Neural crest cell (in vitro differentiated cells): ENCODE results near the gene WDR19. TPM values are rescaled to one million over a fixed set of nuclear protein-coding genes. Genes with fewer than 3 reads are reported as not detected.

Experiments
- DNase-seq: peaks from one replicate; pipeline ENCODE4 v3.0.0; 2021; ENCODE audit warnings: low read depth, mixed read lengths, low spot score
- H3K27ac Mint-ChIP-seq: one replicate; pipeline ENCODE4 v1.8.0; 2021; ENCODE audit warnings: mild to moderate bottlenecking, mixed read lengths; ENCODE audit not compliant: unreplicated experiment
- H3K27me3 Mint-ChIP-seq: 2 replicates; pipeline ENCODE4 v1.8.0; 2021; ENCODE audit warnings: low read depth, mild to moderate bottlenecking, mixed read lengths
- H3K36me3 Mint-ChIP-seq: 2 replicates; pipeline ENCODE4 v1.8.0; 2021; ENCODE audit warnings: low read depth, mild to moderate bottlenecking, mixed read lengths
- H3K4me1 Mint-ChIP-seq: 2 replicates; pipeline ENCODE4 v1.8.0; 2021; ENCODE audit warnings: mixed read lengths
- H3K4me3 Mint-ChIP-seq: one replicate; pipeline ENCODE4 v1.8.0; 2021; ENCODE audit warnings: mild to moderate bottlenecking, mixed read lengths
- H3K9me3 Mint-ChIP-seq: 2 replicates; pipeline ENCODE4 v1.8.0; 2021; ENCODE audit warnings: mixed read lengths
- CTCF ChIP-seq: fragments of 200-600 bp; sonication (generic); conservative IDR thresholded peaks from 2 replicates; pipeline ENCODE4 v1.5.0; 2021; ENCODE audit warnings: antibody characterized with exemption, mild to moderate bottlenecking
- total RNA-seq: library from RNA; stranded (reverse); gene quantifications from 2 replicates; pipeline ENCODE4 v1.2.1, GENCODE V29; 2021

WDR19 gene
- total RNA-seq, 1 donor from 2014 or later, result 51.6 TPM

DNA sequence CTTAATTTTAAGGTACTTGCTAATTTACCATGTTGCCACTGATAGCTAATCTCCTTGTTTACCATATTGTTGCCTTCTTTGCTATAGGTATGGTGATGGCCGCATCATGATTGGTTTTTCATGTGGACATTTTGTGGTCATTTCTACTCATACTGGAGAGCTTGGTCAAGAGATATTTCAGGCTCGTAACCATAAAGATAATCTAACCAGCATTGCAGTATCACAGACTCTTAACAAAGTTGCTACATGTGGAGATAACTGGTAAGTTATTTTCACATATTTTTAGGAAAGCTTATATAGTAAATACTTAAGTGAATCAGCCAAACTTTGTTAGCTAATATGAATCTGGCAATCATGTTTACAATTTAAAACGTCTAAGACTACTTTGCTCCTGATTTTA, 23.1 kb downstream of the WDR19 start:
- peaks cover 7% of the 10 kb centered on the region for H3K9me3 Mint-ChIP-seq
- DNase-seq, result no peak
- H3K36me3 Mint-ChIP-seq, result peaks cover 32% of the 10 kb centered on the region
- no peaks in the 10 kb centered on the region for H3K27me3 Mint-ChIP-seq
- H3K4me1 Mint-ChIP-seq, result no peaks in the 10 kb centered on the region
- H3K27ac Mint-ChIP-seq, result no peak overlapping the region
- TF ChIP-seq CTCF, result no peak
- no peak overlapping the region for H3K4me3 Mint-ChIP-seq

DNA sequence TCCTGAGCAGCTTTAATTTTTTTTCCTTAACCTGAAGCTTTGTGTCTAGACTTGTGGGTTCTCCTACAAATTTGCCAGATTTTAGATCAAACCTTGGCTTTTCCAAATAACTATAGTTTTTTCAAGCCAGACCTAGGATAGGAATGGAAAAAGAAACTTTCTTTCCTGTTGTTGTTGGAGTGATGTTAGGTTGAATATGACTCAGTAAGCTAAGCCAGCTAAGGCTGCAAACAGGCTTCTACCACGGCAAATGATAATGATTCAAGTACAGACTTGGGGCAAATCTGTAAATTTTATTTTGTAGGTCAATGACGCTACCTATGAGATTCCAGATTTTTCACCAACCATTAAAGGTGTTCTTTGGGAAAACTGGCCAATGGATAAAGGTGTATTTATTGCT, 45.6 kb downstream of the WDR19 start:
- H3K9me3 Mint-ChIP-seq, result no peaks in the 10 kb centered on the region
- no peak overlapping the region for H3K27ac Mint-ChIP-seq
- H3K36me3 Mint-ChIP-seq, result peaks cover 4% of the 10 kb centered on the region
- H3K4me3 Mint-ChIP-seq, result no peak overlapping the region
- no peaks in the 10 kb centered on the region for H3K27me3 Mint-ChIP-seq
- H3K4me1 Mint-ChIP-seq, result no peaks in the 10 kb centered on the region
- TF ChIP-seq CTCF, result no peak
- DNase-seq, result no peak

- no peak for TF ChIP-seq CTCF
- H3K27me3 Mint-ChIP-seq, result no peaks in the 10 kb centered on the region
- DNase-seq, result no peak
- no peaks in the 10 kb centered on the region for H3K4me1 Mint-ChIP-seq
- H3K4me3 Mint-ChIP-seq, result no peak overlapping the region
- H3K27ac Mint-ChIP-seq, result no peak overlapping the region
- peaks cover 4% of the 10 kb centered on the region for H3K36me3 Mint-ChIP-seq
- H3K9me3 Mint-ChIP-seq, result no peaks in the 10 kb centered on the region
Measured at GRCh38 chr4:39228377-39228776, 46.0 kb downstream of the WDR19 start.

- TF ChIP-seq CTCF, result no peak
Measured at GRCh38 chr4:39230462-39230861, 48.1 kb downstream of the WDR19 start.

DNA sequence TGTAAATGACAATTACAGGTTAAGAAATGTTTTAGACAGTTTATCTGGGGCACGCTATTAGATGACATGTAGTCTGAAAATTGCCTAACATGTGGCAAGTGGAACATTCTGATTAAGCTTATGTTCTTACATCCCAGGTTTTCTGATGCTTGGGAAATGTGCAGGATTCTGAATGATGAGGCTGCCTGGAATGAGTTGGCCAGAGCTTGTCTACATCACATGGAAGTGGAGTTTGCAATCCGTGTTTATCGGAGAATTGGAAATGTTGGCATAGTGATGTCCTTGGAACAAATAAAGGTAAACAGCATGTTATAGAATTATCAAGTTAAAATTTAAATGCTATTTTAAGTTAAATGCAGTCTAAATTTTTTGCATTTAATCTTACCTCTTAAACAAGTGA, 49.3 kb downstream of the WDR19 start:
- no peak for DNase-seq
- Mint-ChIP-seq H3K4me1 (no peaks in the 10 kb centered on the region), H3K4me3 (no peak overlapping the region), H3K27ac (no peak overlapping the region), H3K9me3 (no peaks in the 10 kb centered on the region), H3K36me3 (peaks cover 7% of the 10 kb centered on the region), H3K27me3 (no peaks in the 10 kb centered on the region)
- no peak for TF ChIP-seq CTCF

More at GRCh38 chr4:39230462-39230861, 48.1 kb downstream of the WDR19 start:
- Mint-ChIP-seq H3K27ac (no peak overlapping the region), H3K4me3 (no peak overlapping the region), H3K4me1 (no peaks in the 10 kb centered on the region), H3K27me3 (no peaks in the 10 kb centered on the region), H3K36me3 (peaks cover 4% of the 10 kb centered on the region), H3K9me3 (no peaks in the 10 kb centered on the region)
- no peak for DNase-seq

GRCh38 chr4:39232100-39232499, 49.8 kb downstream of the WDR19 start:
- Mint-ChIP-seq H3K4me1 (no peaks in the 10 kb centered on the region), H3K27ac (no peak overlapping the region), H3K4me3 (no peak overlapping the region), H3K27me3 (no peaks in the 10 kb centered on the region), H3K36me3 (peaks cover 7% of the 10 kb centered on the region), H3K9me3 (no peaks in the 10 kb centered on the region)
- DNase-seq, result no peak
- no peak for TF ChIP-seq CTCF
